MM.1S (cell line): ENCODE measurements around the gene IGF1R.

Source experiments
- DNase-seq: peaks from one replicate; pipeline ENCODE4 v3.0.0-alpha.2; 2015
- H2AFZ ChIP-seq: fragments of 300-600 bp; sonication (generic); 2 replicates; pipeline ENCODE4 v1.6.0; 2016; ENCODE audit warnings: antibody characterized with exemption, low read length
- H3F3A ChIP-seq: fragments of 300-600 bp; sonication (generic); 2 replicates; pipeline ENCODE4 v1.6.1; 2016; ENCODE audit warnings: mild to moderate bottlenecking, antibody characterized with exemption, low read length, moderate library complexity, mixed read lengths; ENCODE audit not compliant: insufficient read depth
- H3K27ac ChIP-seq: fragments of 300-600 bp; sonication (generic); 2 replicates; pipeline ENCODE4 v1.5.1; 2016; ENCODE audit warnings: mild to moderate bottlenecking, low read length
- H3K27me3 ChIP-seq: fragments of 300-600 bp; sonication (generic); replicated peaks from 2 replicates; pipeline ENCODE4 v1.6.0; 2016; ENCODE audit warnings: low read length; ENCODE audit not compliant: insufficient read depth
- H3K36me3 ChIP-seq: fragments of 300-600 bp; sonication (generic); replicated peaks from 2 replicates; pipeline ENCODE4 v1.6.1; 2016; ENCODE audit warnings: mild to moderate bottlenecking, low read length, mixed read lengths; ENCODE audit not compliant: insufficient read depth
- H3K4me1 ChIP-seq: fragments of 300-600 bp; sonication (generic); 2 replicates; pipeline ENCODE4 v1.6.1; 2016; ENCODE audit warnings: low read length, mixed read lengths
- H3K4me2 ChIP-seq: fragments of 300-600 bp; sonication (generic); 2 replicates; pipeline ENCODE4 v1.6.0; 2016; ENCODE audit warnings: low read depth, low read length
- H3K4me3 ChIP-seq: fragments of 300-600 bp; sonication (generic); 2 replicates; pipeline ENCODE4 v1.5.1; 2016; ENCODE audit warnings: low read length, mixed read lengths
- H3K79me2 ChIP-seq: fragments of 300-600 bp; sonication (generic); 2 replicates; pipeline ENCODE4 v1.6.1; 2016; ENCODE audit warnings: mixed run types, low read length, mixed read lengths
- H3K9ac ChIP-seq: fragments of 300-600 bp; sonication (generic); 2 replicates; pipeline ENCODE4 v1.6.1; 2016; ENCODE audit warnings: low read length, mixed read lengths
- H3K9me2 ChIP-seq: fragments of 300-600 bp; sonication (generic); replicated peaks from 2 replicates; pipeline ENCODE4 v1.6.1; 2016; ENCODE audit warnings: mild to moderate bottlenecking, low read length, mixed read lengths; ENCODE audit not compliant: insufficient read depth
- H3K9me3 ChIP-seq: fragments of 300-600 bp; sonication (generic); replicated peaks from 2 replicates; pipeline ENCODE4 v1.6.1; 2016; ENCODE audit warnings: mild to moderate bottlenecking, low read length, mixed read lengths; ENCODE audit not compliant: insufficient read depth
- H4K20me1 ChIP-seq: fragments of 300-600 bp; sonication (generic); 2 replicates; pipeline ENCODE4 v1.6.1; 2016; ENCODE audit warnings: mild to moderate bottlenecking, low read length, moderate library complexity, mixed read lengths; ENCODE audit not compliant: insufficient read depth
- CTCF ChIP-seq: fragments of 300-600 bp; sonication (generic); IDR thresholded peaks from 2 replicates; pipeline ENCODE4 v1.5.1; 2016; ENCODE audit warnings: antibody characterized with exemption, low read length, mixed read lengths
- EZH2 ChIP-seq: fragments of 300-600 bp; sonication (generic); optimal IDR thresholded peaks from 2 replicates; pipeline ENCODE3; 2017; ENCODE audit warnings: low read depth, mild to moderate bottlenecking, antibody characterized with exemption, low read length, mixed read lengths
- EZH2phosphoT487 ChIP-seq: fragments of 300-600 bp; sonication (generic); IDR thresholded peaks from 2 replicates; pipeline ENCODE4 v1.6.1; 2018; ENCODE audit warnings: antibody characterized with exemption, low read length

Gene IGF1R

GRCh38 chr15:98996624-98997023, 348.3 kb downstream of the IGF1R start:
- Histone ChIP-seq H3K36me3 (no peaks in the 10 kb centered on the region), H3K27ac (no peak overlapping the region), H2AFZ (no peak overlapping the region), H3K79me2 (no peaks in the 10 kb centered on the region), H3F3A (no peaks in the 10 kb centered on the region), H3K9me2 (no peaks in the 10 kb centered on the region), H3K9ac (no peak overlapping the region), H3K4me3 (no peak overlapping the region), H3K4me1 (no peaks in the 10 kb centered on the region), H3K9me3 (no peaks in the 10 kb centered on the region), H4K20me1 (no peaks in the 10 kb centered on the region), H3K4me2 (no peak overlapping the region), H3K27me3 (no peaks in the 10 kb centered on the region)
- no peak for DNase-seq
- no peak for TF ChIP-seq EZH2phosphoT487
- TF ChIP-seq EZH2: no peak
- no peak for TF ChIP-seq CTCF

- H3K9me2 ChIP-seq: no peaks in the 10 kb centered on the region
- H3K9me3 ChIP-seq: no peaks in the 10 kb centered on the region
- no peak overlapping the region for H2AFZ ChIP-seq
- H3K4me2 ChIP-seq: no peak overlapping the region
- no peaks in the 10 kb centered on the region for H3K27me3 ChIP-seq
- no peaks in the 10 kb centered on the region for H3K36me3 ChIP-seq
- no peaks in the 10 kb centered on the region for H3F3A ChIP-seq
- H4K20me1 ChIP-seq: no peaks in the 10 kb centered on the region
- no peaks in the 10 kb centered on the region for H3K4me1 ChIP-seq
- no peak overlapping the region for H3K4me3 ChIP-seq
- no peak overlapping the region for H3K27ac ChIP-seq
- DNase-seq: no peak
- no peak for TF ChIP-seq EZH2phosphoT487
- no peak for TF ChIP-seq CTCF
- no peak for TF ChIP-seq EZH2
- no peak overlapping the region for H3K9ac ChIP-seq
- H3K79me2 ChIP-seq: no peaks in the 10 kb centered on the region
Measured at GRCh38 chr15:98997312-98997711, 349.0 kb downstream of the IGF1R start.

- no peaks in the 10 kb centered on the region for H3K79me2 ChIP-seq
- no peak for DNase-seq
- H3F3A ChIP-seq: no peaks in the 10 kb centered on the region
- no peaks in the 10 kb centered on the region for H3K4me1 ChIP-seq
- TF ChIP-seq EZH2phosphoT487 (no peak), CTCF (no peak), EZH2 (no peak)
- no peaks in the 10 kb centered on the region for H3K27me3 ChIP-seq
- H3K4me2 ChIP-seq: no peak overlapping the region
- H2AFZ ChIP-seq: no peak overlapping the region
- no peaks in the 10 kb centered on the region for H4K20me1 ChIP-seq
- no peaks in the 10 kb centered on the region for H3K9me2 ChIP-seq
- H3K9me3 ChIP-seq: no peaks in the 10 kb centered on the region
- no peaks in the 10 kb centered on the region for H3K36me3 ChIP-seq
- no peak overlapping the region for H3K27ac ChIP-seq
- no peak overlapping the region for H3K4me3 ChIP-seq
- H3K9ac ChIP-seq: no peak overlapping the region
Measured at GRCh38 chr15:98997755-98998154, 349.4 kb downstream of the IGF1R start.

- Histone ChIP-seq H3F3A (no peaks in the 10 kb centered on the region), H3K4me3 (no peak overlapping the region), H3K4me2 (no peak overlapping the region), H2AFZ (no peak overlapping the region), H3K27me3 (no peaks in the 10 kb centered on the region), H3K4me1 (no peaks in the 10 kb centered on the region), H3K79me2 (no peaks in the 10 kb centered on the region), H3K9me2 (no peaks in the 10 kb centered on the region), H3K27ac (no peak overlapping the region), H3K9ac (no peak overlapping the region), H3K36me3 (no peaks in the 10 kb centered on the region), H3K9me3 (no peaks in the 10 kb centered on the region), H4K20me1 (no peaks in the 10 kb centered on the region)
- DNase-seq: no peak
- no peak for TF ChIP-seq EZH2
- no peak for TF ChIP-seq EZH2phosphoT487
- TF ChIP-seq CTCF: no peak
Measured at GRCh38 chr15:98998279-98998678, 349.9 kb downstream of the IGF1R start.
